KOPT-K1 (cell line): ENCODE results near the gene PTEN.
A peak's percentile ranks its signal among the peaks of the same experiment; 100 is the strongest.

Experiments used
- H3K27ac ChIP-seq: fragments of 200-600 bp; sonication (generic); 2 replicates; pipeline ENCODE4 v1.5.1; 2016; ENCODE audit warnings: antibody characterized with exemption, mild to moderate bottlenecking, low read depth, low read length; ENCODE audit not compliant: poor library complexity, severe bottlenecking
- H3K36me3 ChIP-seq: fragments of 200-600 bp; sonication (generic); 2 replicates; pipeline ENCODE4 v1.5.1; 2017; ENCODE audit warnings: antibody characterized with exemption, mild to moderate bottlenecking, low read length, moderate library complexity; ENCODE audit not compliant: insufficient read depth
- H3K9me3 ChIP-seq: fragments of 200-600 bp; sonication (generic); 2 replicates; pipeline ENCODE4 v1.5.1; 2017; ENCODE audit warnings: antibody characterized with exemption, low read length, mild to moderate bottlenecking; ENCODE audit not compliant: insufficient read depth, poor library complexity, severe bottlenecking

The PTEN gene

GRCh38 chr10:87915989-87916388, 52.6 kb downstream of the PTEN start:
- peak overlapping the region; percentile 33 for H3K27ac ChIP-seq
- H3K36me3 ChIP-seq: peaks cover 78% of the 10 kb centered on the region
- peaks cover 32% of the 10 kb centered on the region for H3K9me3 ChIP-seq

GRCh38 chr10:87916515-87916914, 53.1 kb downstream of the PTEN start:
- Histone ChIP-seq H3K36me3 (peaks cover 78% of the 10 kb centered on the region), H3K27ac (peak overlapping the region; percentile 60), H3K9me3 (peaks cover 27% of the 10 kb centered on the region)

- Histone ChIP-seq H3K27ac (peak overlapping the region; percentile 60), H3K9me3 (peaks cover 9% of the 10 kb centered on the region), H3K36me3 (peaks cover 78% of the 10 kb centered on the region)
These were observed 54.9 kb downstream of the PTEN start for GRCh38 chr10:87918254-87918859.

GRCh38 chr10:87920538-87920937, 57.1 kb downstream of the PTEN start:
- no peak overlapping the region for H3K27ac ChIP-seq
- H3K36me3 ChIP-seq: peaks cover 79% of the 10 kb centered on the region
- no peaks in the 10 kb centered on the region for H3K9me3 ChIP-seq

GRCh38 chr10:87921931-87922688, 58.7 kb downstream of the PTEN start:
- Histone ChIP-seq H3K36me3 (peaks cover 79% of the 10 kb centered on the region), H3K9me3 (no peaks in the 10 kb centered on the region), H3K27ac (no peak overlapping the region)

- peak overlapping the region; percentile 4 for H3K27ac ChIP-seq
- no peaks in the 10 kb centered on the region for H3K9me3 ChIP-seq
- peaks cover 89% of the 10 kb centered on the region for H3K36me3 ChIP-seq
These were observed 59.8 kb downstream of the PTEN start for GRCh38 chr10:87923233-87923632.

- Histone ChIP-seq H3K9me3 (no peaks in the 10 kb centered on the region), H3K36me3 (peaks cover 98% of the 10 kb centered on the region), H3K27ac (no peak overlapping the region)
These were observed 62.1 kb downstream of the PTEN start for GRCh38 chr10:87925570-87925969.

- H3K36me3 ChIP-seq: peaks cover 98% of the 10 kb centered on the region
- H3K27ac ChIP-seq: peak overlapping the region; percentile 1
- H3K9me3 ChIP-seq: no peaks in the 10 kb centered on the region
These were observed 63.7 kb downstream of the PTEN start for GRCh38 chr10:87927091-87927490.

- H3K9me3 ChIP-seq: no peaks in the 10 kb centered on the region
- H3K36me3 ChIP-seq: peaks cover 98% of the 10 kb centered on the region
- peak overlapping the region; percentile 1 for H3K27ac ChIP-seq
These were observed 65.6 kb downstream of the PTEN start for GRCh38 chr10:87928996-87929395.

- peak overlapping the region; percentile 1 for H3K27ac ChIP-seq
- H3K9me3 ChIP-seq: no peaks in the 10 kb centered on the region
- H3K36me3 ChIP-seq: peaks cover 98% of the 10 kb centered on the region
These were observed 66.7 kb downstream of the PTEN start for GRCh38 chr10:87930141-87930540.

GRCh38 chr10:87930934-87931835, 67.8 kb downstream of the PTEN start:
- peaks cover 98% of the 10 kb centered on the region for H3K36me3 ChIP-seq
- no peak overlapping the region for H3K27ac ChIP-seq
- no peaks in the 10 kb centered on the region for H3K9me3 ChIP-seq

- Histone ChIP-seq H3K36me3 (peaks cover 98% of the 10 kb centered on the region), H3K9me3 (no peaks in the 10 kb centered on the region), H3K27ac (no peak overlapping the region)
These were observed 68.4 kb downstream of the PTEN start for GRCh38 chr10:87931836-87932230.

- Histone ChIP-seq H3K9me3 (no peaks in the 10 kb centered on the region), H3K27ac (no peak overlapping the region), H3K36me3 (peaks cover 97% of the 10 kb centered on the region)
These were observed 72.1 kb downstream of the PTEN start for GRCh38 chr10:87935290-87936141.

GRCh38 chr10:87940210-87940609, 76.8 kb downstream of the PTEN start:
- H3K36me3 ChIP-seq: peaks cover 93% of the 10 kb centered on the region
- no peaks in the 10 kb centered on the region for H3K9me3 ChIP-seq
- no peak overlapping the region for H3K27ac ChIP-seq
